ENCODE results near the gene PDGFRB. TPM values are rescaled to one million over a fixed set of nuclear protein-coding genes. Genes with fewer than 3 reads are reported as not detected.

Gene PDGFRB
- total RNA-seq, 1 donor from 2014 or later = 215 TPM

DNA sequence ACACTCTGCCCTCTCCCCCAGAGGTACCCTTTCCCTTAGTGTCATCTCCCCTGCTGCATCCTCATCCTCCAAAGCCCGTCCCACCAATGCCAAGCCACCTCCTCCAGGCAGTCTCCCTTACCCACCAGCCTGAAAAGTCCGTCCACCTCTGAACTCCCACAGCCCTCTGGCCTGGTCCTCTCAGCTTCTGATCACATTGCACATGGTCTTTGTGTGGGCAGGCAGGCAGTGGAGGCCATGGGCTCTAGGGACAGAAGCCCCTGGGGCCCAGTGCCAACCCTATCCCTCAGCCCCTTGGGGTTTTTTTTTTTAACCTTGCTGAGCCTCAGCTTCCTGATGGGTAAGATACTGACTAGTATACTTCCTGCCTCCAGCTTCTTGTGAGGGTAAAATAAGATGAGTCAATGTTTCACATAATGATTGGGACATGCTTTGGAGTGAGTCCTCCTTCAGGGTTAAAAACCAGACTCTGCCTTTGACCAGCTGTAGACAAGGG, 88.7 kb downstream of the PDGFRB start:
- DNase-seq (ENCODE audit: low spot score) (no peak), ATAC-seq (no peak)
- intact Hi-C loops (cut with DNase I) = no loop called here

DNA sequence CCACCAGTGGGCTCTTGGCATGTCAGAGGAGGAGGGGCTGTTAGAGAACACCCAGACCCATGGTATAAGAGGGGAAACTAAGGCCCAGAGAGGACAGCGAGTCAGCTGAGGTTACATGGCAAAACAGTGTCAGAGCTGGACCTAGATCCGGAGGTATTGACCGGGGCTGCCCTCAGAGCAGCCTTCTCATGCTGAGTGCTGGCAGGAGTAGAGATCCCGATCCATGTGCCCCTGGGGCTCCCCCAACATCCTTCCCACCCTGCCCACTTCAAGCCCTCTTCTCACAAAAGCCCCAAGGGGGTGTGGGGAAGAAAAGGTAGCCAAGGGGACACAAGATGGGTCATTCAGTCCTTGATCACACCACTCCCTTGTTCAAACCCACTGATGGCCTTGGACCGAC, 89.2 kb downstream of the PDGFRB start:
- DNase-seq (ENCODE audit: low spot score) = peak; percentile 32
- intact Hi-C loops (cut with DNase I) = no loop called here
- ATAC-seq = no peak

DNA sequence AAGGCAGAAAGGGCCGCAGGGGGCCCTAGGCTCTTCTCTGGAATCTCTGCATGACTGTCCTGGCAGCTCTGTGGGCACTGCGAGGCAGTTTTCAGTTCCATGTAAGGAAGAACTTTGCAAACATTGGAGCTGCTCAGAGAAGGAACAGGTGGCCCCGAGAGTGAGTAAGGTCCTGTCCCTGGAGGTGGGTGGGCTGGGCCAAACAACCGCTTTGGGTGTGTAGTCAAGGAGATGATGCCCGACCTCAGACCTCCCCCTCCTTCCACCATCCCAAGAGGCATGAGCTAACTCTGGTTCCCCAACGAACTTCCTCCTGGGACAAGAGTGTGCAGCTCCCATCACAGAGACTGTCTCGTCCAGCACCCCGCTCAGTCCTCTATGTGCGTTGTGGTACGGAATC, 89.8 kb downstream of the PDGFRB start:
- DNase-seq (ENCODE audit: low spot score) = peak; percentile 55
- ATAC-seq = peak; percentile 47

DNA sequence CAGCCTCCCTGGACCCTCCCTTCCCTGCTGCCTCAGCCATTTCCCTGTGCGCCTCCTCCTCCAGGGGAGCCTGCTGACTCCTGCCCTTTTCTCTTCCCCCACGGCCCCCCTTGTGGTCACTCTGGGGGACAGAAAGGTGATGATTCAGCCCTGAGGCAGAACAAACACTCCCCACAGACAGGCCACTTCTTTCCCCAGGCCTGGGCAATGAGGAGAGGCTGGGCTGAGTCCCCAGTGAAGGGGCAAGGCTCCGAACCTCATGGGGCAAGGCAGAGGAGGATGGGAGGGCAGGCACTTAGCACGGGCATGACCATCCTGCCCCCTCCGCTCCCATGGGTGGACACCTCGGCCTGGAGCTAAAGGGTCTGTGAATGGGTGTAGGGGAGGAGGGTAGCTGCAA, 90.3 kb downstream of the PDGFRB start:
- intact Hi-C loops (cut with DNase I) = no loop called here
- ATAC-seq (peak; percentile 73), DNase-seq (ENCODE audit: low spot score) (peak; percentile 66)

More for the DNA sequence above, 89.8 kb downstream of the PDGFRB start:
- intact Hi-C loops (cut with DNase I) = no loop called here

- DNase-seq (ENCODE audit: low spot score) (no peak), ATAC-seq (no peak)
Measured at GRCh38 chr5:150064681-150065220, 90.9 kb downstream of the PDGFRB start.

More at GRCh38 chr5:150064681-150065220, 90.9 kb downstream of the PDGFRB start:
- intact Hi-C loops (cut with DNase I) = no loop called here

Other genes with a start within 250 kb of the PDGFRB start
- not detected for gene PDE6A, start 211.1 kb downstream of the PDGFRB start, total RNA-seq
- 15.8 TPM for gene SLC26A2, start 195.1 kb downstream of the PDGFRB start, total RNA-seq
- gene TIGD6, start 155.2 kb downstream of the PDGFRB start, total RNA-seq = 8.2 TPM
- 34.6 TPM for gene HMGXB3, start 155.1 kb downstream of the PDGFRB start, total RNA-seq
- 74.8 TPM for gene CSF1R, start 69.3 kb downstream of the PDGFRB start, total RNA-seq
- not detected for gene CDX1, start 10.9 kb upstream of the PDGFRB start, total RNA-seq
- gene SLC6A7, start 34.2 kb upstream of the PDGFRB start, total RNA-seq = not detected
- gene CAMK2A, start 133.9 kb upstream of the PDGFRB start, total RNA-seq = 2.5 TPM
- gene ARSI, start 147.1 kb upstream of the PDGFRB start, total RNA-seq = 6.3 TPM
- 30.0 TPM for gene TCOF1, start 201.9 kb upstream of the PDGFRB start, total RNA-seq

Measured in sciatic nerve (tissue), 2 donors.